ENCODE measurements around the gene DYNC2H1. TPM values are rescaled to one million over a fixed set of nuclear protein-coding genes. Genes with fewer than 3 reads are reported as not detected.

Gene DYNC2H1
- total and polyA plus RNA-seq, 4 donors = 0.77 to 3.3 (median 2.1) TPM

DNA sequence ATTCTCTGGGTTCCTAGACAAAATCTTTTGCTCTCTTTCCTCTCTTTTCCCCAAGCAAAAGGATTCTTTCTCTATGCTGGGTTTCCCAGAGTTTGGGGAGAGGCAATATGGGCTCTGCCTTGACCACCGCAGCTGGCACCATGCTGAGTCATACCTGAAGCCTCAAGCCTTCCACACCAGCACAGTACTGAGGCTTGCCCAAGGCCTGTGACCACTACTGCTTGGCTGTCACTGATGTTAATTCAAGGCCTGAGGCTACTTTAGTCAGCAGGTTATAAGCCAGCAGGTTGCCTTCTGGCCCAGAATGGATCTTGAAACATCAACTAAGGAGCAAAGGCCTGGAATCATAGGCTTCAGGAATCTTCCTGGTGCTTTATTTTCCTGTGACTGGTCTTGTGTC is 185.3 kb downstream of the DYNC2H1 start (continued):
- TF ChIP-seq, protein P1, sequence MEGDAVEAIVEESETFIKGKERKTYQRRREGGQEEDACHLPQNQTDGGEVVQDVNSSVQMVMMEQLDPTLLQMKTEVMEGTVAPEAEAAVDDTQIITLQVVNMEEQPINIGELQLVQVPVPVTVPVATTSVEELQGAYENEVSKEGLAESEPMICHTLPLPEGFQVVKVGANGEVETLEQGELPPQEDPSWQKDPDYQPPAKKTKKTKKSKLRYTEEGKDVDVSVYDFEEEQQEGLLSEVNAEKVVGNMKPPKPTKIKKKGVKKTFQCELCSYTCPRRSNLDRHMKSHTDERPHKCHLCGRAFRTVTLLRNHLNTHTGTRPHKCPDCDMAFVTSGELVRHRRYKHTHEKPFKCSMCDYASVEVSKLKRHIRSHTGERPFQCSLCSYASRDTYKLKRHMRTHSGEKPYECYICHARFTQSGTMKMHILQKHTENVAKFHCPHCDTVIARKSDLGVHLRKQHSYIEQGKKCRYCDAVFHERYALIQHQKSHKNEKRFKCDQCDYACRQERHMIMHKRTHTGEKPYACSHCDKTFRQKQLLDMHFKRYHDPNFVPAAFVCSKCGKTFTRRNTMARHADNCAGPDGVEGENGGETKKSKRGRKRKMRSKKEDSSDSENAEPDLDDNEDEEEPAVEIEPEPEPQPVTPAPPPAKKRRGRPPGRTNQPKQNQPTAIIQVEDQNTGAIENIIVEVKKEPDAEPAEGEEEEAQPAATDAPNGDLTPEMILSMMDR (IDR thresholded peaks at IDR 0.05; ENCODE audit: low read depth, low read length, missing input control) = no peak
- TF ChIP-seq RXRA (IDR thresholded peaks at IDR 0.05) = no peak

DNA sequence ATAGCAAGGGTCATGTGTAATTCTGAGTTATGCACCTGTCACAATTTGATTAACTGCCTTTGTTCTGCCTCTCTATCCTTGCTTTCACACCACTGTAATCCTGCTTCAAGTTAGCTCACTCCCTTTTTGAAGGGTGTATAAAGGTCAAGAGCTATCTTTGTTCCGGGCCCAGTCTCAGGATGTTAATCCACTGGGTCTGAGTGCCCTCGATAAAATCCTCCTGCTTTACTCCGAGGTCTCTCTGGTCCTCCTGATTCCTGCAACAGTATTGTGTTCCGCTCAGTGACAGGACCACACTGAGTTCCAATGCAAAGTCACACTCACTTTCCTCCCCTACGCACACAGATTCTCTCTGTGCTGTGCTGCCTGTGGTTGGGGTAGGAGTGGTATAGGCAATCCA is 186.5 kb downstream of the DYNC2H1 start:
- no peak overlapping the region for H3K4me3 ChIP-seq (ENCODE audit: low read depth in 1 of 3, low read length in 3 of 3)
- no peak for DNase-seq (ENCODE audit: low spot score)
- H3K36me3 ChIP-seq (ENCODE audit: control insufficient read depth in 4 of 4, insufficient read depth in 3 of 4, low read depth in 1 of 4, low read length in 3 of 4) = no peaks in the 10 kb centered on the region
- H3K9ac ChIP-seq (ENCODE audit: low read depth in 1 of 2, low read length in 2 of 2) = no peak overlapping the region
- no peaks in the 10 kb centered on the region for H3K4me1 ChIP-seq (ENCODE audit: control insufficient read depth in 4 of 4, insufficient read depth in 4 of 4, low read length in 3 of 4)
- no peaks in the 10 kb centered on the region for H3K27me3 ChIP-seq (ENCODE audit: control insufficient read depth in 4 of 4, insufficient read depth in 4 of 4, low read length in 3 of 4)
- no peak overlapping the region for H3K27ac ChIP-seq (ENCODE audit: low read depth in 1 of 2, low read length in 2 of 2)
- H3K9me3 ChIP-seq (ENCODE audit: control insufficient read depth in 4 of 4, low read length in 3 of 4) = peaks cover 8 to 23% (median 14%) of the 10 kb centered on the region in 4 donors
- no peak for TF ChIP-seq RXRA (IDR thresholded peaks at IDR 0.05)
- TF ChIP-seq SP1 (IDR thresholded peaks at IDR 0.05) = no peak
- no peak for TF ChIP-seq TAF1 (conservative IDR thresholded peaks at IDR 0.05)
- TF ChIP-seq HNF4A (conservative IDR thresholded peaks at IDR 0.05) = no peak
- TF ChIP-seq, protein P2, sequence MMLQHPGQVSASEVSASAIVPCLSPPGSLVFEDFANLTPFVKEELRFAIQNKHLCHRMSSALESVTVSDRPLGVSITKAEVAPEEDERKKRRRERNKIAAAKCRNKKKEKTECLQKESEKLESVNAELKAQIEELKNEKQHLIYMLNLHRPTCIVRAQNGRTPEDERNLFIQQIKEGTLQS (IDR thresholded peaks at IDR 0.05) = no peak
- no peak for TF ChIP-seq HNF4G (IDR thresholded peaks at IDR 0.05)
- TF ChIP-seq, protein P3, sequence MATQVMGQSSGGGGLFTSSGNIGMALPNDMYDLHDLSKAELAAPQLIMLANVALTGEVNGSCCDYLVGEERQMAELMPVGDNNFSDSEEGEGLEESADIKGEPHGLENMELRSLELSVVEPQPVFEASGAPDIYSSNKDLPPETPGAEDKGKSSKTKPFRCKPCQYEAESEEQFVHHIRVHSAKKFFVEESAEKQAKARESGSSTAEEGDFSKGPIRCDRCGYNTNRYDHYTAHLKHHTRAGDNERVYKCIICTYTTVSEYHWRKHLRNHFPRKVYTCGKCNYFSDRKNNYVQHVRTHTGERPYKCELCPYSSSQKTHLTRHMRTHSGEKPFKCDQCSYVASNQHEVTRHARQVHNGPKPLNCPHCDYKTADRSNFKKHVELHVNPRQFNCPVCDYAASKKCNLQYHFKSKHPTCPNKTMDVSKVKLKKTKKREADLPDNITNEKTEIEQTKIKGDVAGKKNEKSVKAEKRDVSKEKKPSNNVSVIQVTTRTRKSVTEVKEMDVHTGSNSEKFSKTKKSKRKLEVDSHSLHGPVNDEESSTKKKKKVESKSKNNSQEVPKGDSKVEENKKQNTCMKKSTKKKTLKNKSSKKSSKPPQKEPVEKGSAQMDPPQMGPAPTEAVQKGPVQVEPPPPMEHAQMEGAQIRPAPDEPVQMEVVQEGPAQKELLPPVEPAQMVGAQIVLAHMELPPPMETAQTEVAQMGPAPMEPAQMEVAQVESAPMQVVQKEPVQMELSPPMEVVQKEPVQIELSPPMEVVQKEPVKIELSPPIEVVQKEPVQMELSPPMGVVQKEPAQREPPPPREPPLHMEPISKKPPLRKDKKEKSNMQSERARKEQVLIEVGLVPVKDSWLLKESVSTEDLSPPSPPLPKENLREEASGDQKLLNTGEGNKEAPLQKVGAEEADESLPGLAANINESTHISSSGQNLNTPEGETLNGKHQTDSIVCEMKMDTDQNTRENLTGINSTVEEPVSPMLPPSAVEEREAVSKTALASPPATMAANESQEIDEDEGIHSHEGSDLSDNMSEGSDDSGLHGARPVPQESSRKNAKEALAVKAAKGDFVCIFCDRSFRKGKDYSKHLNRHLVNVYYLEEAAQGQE (IDR thresholded peaks at IDR 0.05) = no peak
- TF ChIP-seq EGR1 (IDR thresholded peaks at IDR 0.05; ENCODE audit: low read depth in 2 of 2) = no peak
- TF ChIP-seq GABPA (IDR thresholded peaks at IDR 0.05 in 1 of 2, conservative IDR thresholded peaks at IDR 0.05 in 1 of 2) = no peak
- TF ChIP-seq JUND (IDR thresholded peaks at IDR 0.05) = no peak
- no peak for TF ChIP-seq FOXA2 (IDR thresholded peaks at IDR 0.05)
- no peak for TF ChIP-seq NR2F2 (IDR thresholded peaks at IDR 0.05)
- TF ChIP-seq YY1 (IDR thresholded peaks at IDR 0.05) = no peak
- TF ChIP-seq, protein P1 (IDR thresholded peaks at IDR 0.05; ENCODE audit: low read depth, low read length, missing input control) = no peak
- TF ChIP-seq RAD21 (IDR thresholded peaks at IDR 0.05) = no peak
- TF ChIP-seq, protein P4, sequence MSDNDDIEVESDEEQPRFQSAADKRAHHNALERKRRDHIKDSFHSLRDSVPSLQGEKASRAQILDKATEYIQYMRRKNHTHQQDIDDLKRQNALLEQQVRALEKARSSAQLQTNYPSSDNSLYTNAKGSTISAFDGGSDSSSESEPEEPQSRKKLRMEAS (IDR thresholded peaks at IDR 0.05) = no peak
- TF ChIP-seq, protein P5, sequence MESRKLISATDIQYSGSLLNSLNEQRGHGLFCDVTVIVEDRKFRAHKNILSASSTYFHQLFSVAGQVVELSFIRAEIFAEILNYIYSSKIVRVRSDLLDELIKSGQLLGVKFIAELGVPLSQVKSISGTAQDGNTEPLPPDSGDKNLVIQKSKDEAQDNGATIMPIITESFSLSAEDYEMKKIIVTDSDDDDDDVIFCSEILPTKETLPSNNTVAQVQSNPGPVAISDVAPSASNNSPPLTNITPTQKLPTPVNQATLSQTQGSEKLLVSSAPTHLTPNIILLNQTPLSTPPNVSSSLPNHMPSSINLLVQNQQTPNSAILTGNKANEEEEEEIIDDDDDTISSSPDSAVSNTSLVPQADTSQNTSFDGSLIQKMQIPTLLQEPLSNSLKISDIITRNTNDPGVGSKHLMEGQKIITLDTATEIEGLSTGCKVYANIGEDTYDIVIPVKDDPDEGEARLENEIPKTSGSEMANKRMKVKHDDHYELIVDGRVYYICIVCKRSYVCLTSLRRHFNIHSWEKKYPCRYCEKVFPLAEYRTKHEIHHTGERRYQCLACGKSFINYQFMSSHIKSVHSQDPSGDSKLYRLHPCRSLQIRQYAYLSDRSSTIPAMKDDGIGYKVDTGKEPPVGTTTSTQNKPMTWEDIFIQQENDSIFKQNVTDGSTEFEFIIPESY (IDR thresholded peaks at IDR 0.05) = no peak
- TF ChIP-seq FOXA1 (IDR thresholded peaks at IDR 0.05) = no peak
- WGBS = 93% methylated on average over 5 of the region's 5 CpGs

Measured in liver (tissue), 9 donors.